Measurements from ENCODE around the gene PXDC1. TPM values are rescaled to one million over a fixed set of nuclear protein-coding genes. Genes with fewer than 3 reads are reported as not detected.

PXDC1 gene
- total and polyA plus RNA-seq, 2 donors (not counting 3 experiments of a cell fraction or from before 2014, with no cell fraction given) = 60.9 to 121 TPM

DNA sequence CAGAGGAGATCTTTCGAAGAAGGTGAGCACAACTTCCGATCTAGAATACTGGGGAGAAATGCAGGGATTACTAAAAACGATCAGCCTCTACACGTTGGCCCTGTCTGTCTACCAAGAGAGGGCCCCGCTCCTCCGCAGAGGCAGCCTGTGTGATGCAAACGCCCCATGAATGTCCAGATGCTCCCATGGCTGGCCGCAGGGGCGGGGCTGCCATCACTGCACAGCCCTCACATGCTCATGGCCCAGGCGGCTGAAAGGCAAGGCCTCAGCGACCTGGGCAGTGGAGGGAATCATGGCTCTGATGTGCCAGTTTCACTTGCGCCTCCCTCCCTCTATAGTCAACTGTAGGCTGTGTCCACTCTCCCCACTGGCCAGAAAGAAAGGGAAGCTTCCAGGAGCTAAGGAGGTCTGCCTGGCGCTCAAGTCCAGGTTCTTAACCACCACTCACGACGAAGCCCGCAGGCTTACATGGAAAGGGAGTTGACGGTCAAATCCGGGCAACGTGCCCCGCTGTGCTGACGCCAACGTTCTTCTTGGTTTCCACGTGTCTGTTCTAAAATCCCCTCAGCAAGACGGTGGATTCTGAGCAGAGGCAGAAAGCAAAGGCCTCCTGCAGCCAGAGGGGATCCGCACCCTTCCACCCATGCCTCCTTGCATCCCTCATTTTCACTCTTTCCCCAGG, 14.2 kb downstream of the PXDC1 start:
- ChIA-PET POLR2A (no interaction called here), CTCF (no interaction called here)
- H3K4me1 ChIP-seq (ENCODE audit: control insufficient read depth, extremely low read depth, insufficient read depth, low read length) = peaks cover 63% of the 10 kb centered on the region
- intact Hi-C loops (cut with micrococcal nuclease) = no loop called here
- no peaks in the 10 kb centered on the region for H3K27me3 ChIP-seq (ENCODE audit: control insufficient read depth in 2 of 2, insufficient read depth in 2 of 2, low read length in 2 of 2)
- TF ChIP-seq FOS (IDR thresholded peaks at IDR 0.05; ENCODE audit: borderline replicate concordance, insufficient read depth, low read length) (no peak), JUN (IDR thresholded peaks at IDR 0.05; ENCODE audit: borderline replicate concordance, insufficient read depth, insufficient read length, low read depth) (no peak), POLR2AphosphoS5 (IDR thresholded peaks at IDR 0.05; ENCODE audit: insufficient read depth, low read depth, low read length) (no peak), POLR2A (IDR thresholded peaks at IDR 0.05; ENCODE audit: low read depth, low read length) (no peak)
- TF ChIP-seq, protein P1, sequence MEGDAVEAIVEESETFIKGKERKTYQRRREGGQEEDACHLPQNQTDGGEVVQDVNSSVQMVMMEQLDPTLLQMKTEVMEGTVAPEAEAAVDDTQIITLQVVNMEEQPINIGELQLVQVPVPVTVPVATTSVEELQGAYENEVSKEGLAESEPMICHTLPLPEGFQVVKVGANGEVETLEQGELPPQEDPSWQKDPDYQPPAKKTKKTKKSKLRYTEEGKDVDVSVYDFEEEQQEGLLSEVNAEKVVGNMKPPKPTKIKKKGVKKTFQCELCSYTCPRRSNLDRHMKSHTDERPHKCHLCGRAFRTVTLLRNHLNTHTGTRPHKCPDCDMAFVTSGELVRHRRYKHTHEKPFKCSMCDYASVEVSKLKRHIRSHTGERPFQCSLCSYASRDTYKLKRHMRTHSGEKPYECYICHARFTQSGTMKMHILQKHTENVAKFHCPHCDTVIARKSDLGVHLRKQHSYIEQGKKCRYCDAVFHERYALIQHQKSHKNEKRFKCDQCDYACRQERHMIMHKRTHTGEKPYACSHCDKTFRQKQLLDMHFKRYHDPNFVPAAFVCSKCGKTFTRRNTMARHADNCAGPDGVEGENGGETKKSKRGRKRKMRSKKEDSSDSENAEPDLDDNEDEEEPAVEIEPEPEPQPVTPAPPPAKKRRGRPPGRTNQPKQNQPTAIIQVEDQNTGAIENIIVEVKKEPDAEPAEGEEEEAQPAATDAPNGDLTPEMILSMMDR (IDR thresholded peaks at IDR 0.05; ENCODE audit: extremely low read depth in 1 of 2, insufficient read depth in 1 of 2, low read depth in 1 of 2, low read length in 2 of 2) = no peak
- TF ChIP-seq, protein P2, sequence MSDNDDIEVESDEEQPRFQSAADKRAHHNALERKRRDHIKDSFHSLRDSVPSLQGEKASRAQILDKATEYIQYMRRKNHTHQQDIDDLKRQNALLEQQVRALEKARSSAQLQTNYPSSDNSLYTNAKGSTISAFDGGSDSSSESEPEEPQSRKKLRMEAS (IDR thresholded peaks at IDR 0.05; ENCODE audit: insufficient read depth, insufficient read length) = no peak
- H3K4me2 ChIP-seq (ENCODE audit: insufficient read depth, low read length) = no peak overlapping the region
- BruUV-seq (replicated peaks) = no TSS peak
- H3K9me1 ChIP-seq (replicated peaks; ENCODE audit: control insufficient read depth, extremely low read depth, insufficient read depth, low read length) = no peaks in the 10 kb centered on the region
- no peak overlapping the region for H2AFZ ChIP-seq (ENCODE audit: low read depth, low read length)
- H3K9ac ChIP-seq (replicated peaks; ENCODE audit: extremely low read depth, insufficient read depth, low read length) = no peak overlapping the region
- peaks cover 8% of the 10 kb centered on the region for H4K20me1 ChIP-seq (replicated peaks; ENCODE audit: control insufficient read depth, extremely low read depth, insufficient read depth, low read length)
- DNase-seq (ENCODE audit: low read depth, low spot score) (no peak), FAIRE-seq (no peak)
- dilution Hi-C loops (cut with MboI; ENCODE audit: extremely low pct_ligation_motif_present, low sequenced_read_pairs) = no loop called here
- no peak overlapping the region for H3K4me3 ChIP-seq (replicated peaks in 1 of 3; ENCODE audit: insufficient read depth in 1 of 3, low read depth in 1 of 3, low read length in 3 of 3)
- H3K79me2 ChIP-seq (ENCODE audit: control insufficient read depth, insufficient read depth, low read length) = peaks cover 100% of the 10 kb centered on the region
- H3K9me3 ChIP-seq (replicated peaks; ENCODE audit: control insufficient read depth, insufficient read depth, low read length) = no peaks in the 10 kb centered on the region
- no peak overlapping the region for H3K27ac ChIP-seq (ENCODE audit: insufficient read depth, low read depth, low read length)
- H3K36me3 ChIP-seq (ENCODE audit: control insufficient read depth in 2 of 2, extremely low read depth in 1 of 2, insufficient read depth in 2 of 2, low read length in 2 of 2) = peaks cover 33 to 58% of the 10 kb centered on the region in 2 experiments

All from endothelial cell of umbilical vein (primary cell).